SK-N-SH treated with all-trans-retinoic acid at 6 μM for 48 hours (cell line): ENCODE data around the gene ZBTB9.

ENCODE experiments used
- ARNTL ChIP-seq: fragments of 450-650 bp; formaldehyde crosslinking; IDR thresholded peaks from 2 replicates; pipeline ENCODE4 v1.5.0; 2020; ENCODE audit warnings: low read depth, mild to moderate bottlenecking, moderate library complexity, borderline replicate concordance
- BACH2 ChIP-seq: fragments of 250-450 bp; sonication (Bioruptor Pico); IDR thresholded peaks from 2 replicates; pipeline ENCODE4 v1.9.0; 2021; ENCODE audit warnings: mild to moderate bottlenecking, borderline replicate concordance
- CSDC2 ChIP-seq: fragments of 250-450 bp; sonication (Bioruptor Pico); IDR thresholded peaks from 2 replicates; pipeline ENCODE4 v1.5.0; 2020; ENCODE audit warnings: mild to moderate bottlenecking, moderate library complexity
- ESRRG ChIP-seq: fragments of 250-450 bp; sonication (Bioruptor Pico); IDR thresholded peaks from 2 replicates; pipeline ENCODE4 v1.6.1; 2021; ENCODE audit warnings: mild to moderate bottlenecking
- ISL1 ChIP-seq: fragments of 250-450 bp; sonication (Bioruptor Pico); IDR thresholded peaks from 2 replicates; pipeline ENCODE4 v2.1.2; 2022; ENCODE audit warnings: mild to moderate bottlenecking, moderate library complexity
- RARB ChIP-seq: fragments of 250-450 bp; sonication (Bioruptor Pico); IDR thresholded peaks from 2 replicates; pipeline ENCODE4 v1.8.0; 2021; ENCODE audit warnings: mild to moderate bottlenecking, moderate library complexity
- SNAI2 ChIP-seq: fragments of 250-450 bp; sonication (Bioruptor Pico); IDR thresholded peaks from 2 replicates; pipeline ENCODE4 v1.5.0; 2020; ENCODE audit warnings: mild to moderate bottlenecking, moderate library complexity
- TOX ChIP-seq: fragments of 250-450 bp; sonication (Bioruptor Pico); IDR thresholded peaks from 2 replicates; pipeline ENCODE4 v1.8.0; 2021; ENCODE audit warnings: mild to moderate bottlenecking, moderate library complexity, borderline replicate concordance
- ZC3H10 ChIP-seq: fragments of 250-450 bp; sonication (Bioruptor Pico); IDR thresholded peaks from 2 replicates; pipeline ENCODE4 v1.5.1; 2021; ENCODE audit warnings: mild to moderate bottlenecking, moderate library complexity
- ZFP30 ChIP-seq: fragments of 450-650 bp; formaldehyde crosslinking; IDR thresholded peaks from 2 replicates; pipeline ENCODE4 v1.5.0; 2022; ENCODE audit warnings: mild to moderate bottlenecking, moderate library complexity
- ZNF70 ChIP-seq: fragments of 450-650 bp; formaldehyde crosslinking; IDR thresholded peaks from 2 replicates; pipeline ENCODE4 v1.5.0; 2020; ENCODE audit warnings: mild to moderate bottlenecking, moderate library complexity
- TF ChIP-seq, protein P1 (sequence below): fragments of 250-450 bp; sonication (Bioruptor Pico); IDR thresholded peaks from 2 replicates; pipeline ENCODE4 v1.8.0; 2020; ENCODE audit warnings: mild to moderate bottlenecking, moderate library complexity, borderline replicate concordance
- TF ChIP-seq, protein P2 (sequence below): fragments of 250-450 bp; sonication (Bioruptor Pico); IDR thresholded peaks from 2 replicates; pipeline ENCODE4 v1.8.0; 2021; ENCODE audit warnings: low read depth, mild to moderate bottlenecking, moderate library complexity, borderline replicate concordance

DNA sequence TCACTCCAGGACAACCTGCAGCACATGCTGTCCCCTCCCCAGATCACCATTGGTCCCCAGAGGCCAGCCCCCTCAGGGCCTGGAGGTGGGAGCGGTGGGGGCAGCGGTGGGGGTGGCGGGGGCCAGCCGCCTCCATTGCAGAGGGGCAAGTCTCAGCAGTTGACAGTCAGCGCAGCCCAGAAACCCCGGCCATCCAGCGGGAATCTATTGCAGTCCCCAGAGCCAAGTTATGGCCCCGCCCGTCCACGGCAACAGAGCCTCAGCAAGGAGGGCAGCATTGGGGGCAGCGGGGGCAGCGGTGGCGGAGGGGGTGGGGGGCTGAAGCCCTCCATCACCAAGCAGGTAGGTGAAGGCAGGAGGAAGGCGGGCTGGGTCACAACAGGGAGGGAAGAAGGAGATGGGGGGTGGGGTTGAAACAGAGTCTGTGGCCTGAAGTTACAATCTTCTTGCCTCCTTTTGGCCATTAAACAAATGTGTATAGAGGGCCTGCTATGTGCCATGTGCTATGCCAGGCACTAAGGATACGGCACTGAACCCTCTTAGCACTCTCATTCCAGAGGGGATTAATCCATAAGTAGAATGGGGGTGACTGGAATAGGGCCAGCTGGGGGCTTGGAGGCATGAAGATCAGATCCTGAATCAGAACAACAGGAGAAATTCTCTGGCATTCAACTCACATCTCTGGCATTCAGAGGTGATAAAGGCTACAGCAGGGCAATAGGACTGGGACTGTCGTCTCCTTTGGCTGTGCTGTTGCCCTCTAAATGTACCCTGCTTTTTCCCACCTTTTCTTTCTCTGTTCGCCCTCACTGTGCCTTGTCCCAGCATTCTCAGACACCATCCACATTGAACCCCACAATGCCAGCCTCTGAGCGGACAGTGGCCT, 10.5 kb upstream of the ZBTB9 start:
- TF ChIP-seq, protein P1, sequence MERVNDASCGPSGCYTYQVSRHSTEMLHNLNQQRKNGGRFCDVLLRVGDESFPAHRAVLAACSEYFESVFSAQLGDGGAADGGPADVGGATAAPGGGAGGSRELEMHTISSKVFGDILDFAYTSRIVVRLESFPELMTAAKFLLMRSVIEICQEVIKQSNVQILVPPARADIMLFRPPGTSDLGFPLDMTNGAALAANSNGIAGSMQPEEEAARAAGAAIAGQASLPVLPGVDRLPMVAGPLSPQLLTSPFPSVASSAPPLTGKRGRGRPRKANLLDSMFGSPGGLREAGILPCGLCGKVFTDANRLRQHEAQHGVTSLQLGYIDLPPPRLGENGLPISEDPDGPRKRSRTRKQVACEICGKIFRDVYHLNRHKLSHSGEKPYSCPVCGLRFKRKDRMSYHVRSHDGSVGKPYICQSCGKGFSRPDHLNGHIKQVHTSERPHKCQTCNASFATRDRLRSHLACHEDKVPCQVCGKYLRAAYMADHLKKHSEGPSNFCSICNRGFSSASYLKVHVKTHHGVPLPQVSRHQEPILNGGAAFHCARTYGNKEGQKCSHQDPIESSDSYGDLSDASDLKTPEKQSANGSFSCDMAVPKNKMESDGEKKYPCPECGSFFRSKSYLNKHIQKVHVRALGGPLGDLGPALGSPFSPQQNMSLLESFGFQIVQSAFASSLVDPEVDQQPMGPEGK (CRISPR knock-in tag), result no peak
- TF ChIP-seq ESRRG (CRISPR knock-in tag) (no peak), BACH2 (CRISPR knock-in tag) (no peak), ZFP30 (CRISPR knock-in tag) (no peak), TOX (CRISPR knock-in tag) (no peak), ZC3H10 (CRISPR knock-in tag) (no peak), ISL1 (CRISPR knock-in tag) (no peak), ARNTL (CRISPR knock-in tag) (no peak), RARB (CRISPR knock-in tag) (no peak), ZNF70 (CRISPR knock-in tag) (no peak), SNAI2 (CRISPR knock-in tag) (no peak), CSDC2 (CRISPR knock-in tag) (no peak)
- TF ChIP-seq, protein P2, sequence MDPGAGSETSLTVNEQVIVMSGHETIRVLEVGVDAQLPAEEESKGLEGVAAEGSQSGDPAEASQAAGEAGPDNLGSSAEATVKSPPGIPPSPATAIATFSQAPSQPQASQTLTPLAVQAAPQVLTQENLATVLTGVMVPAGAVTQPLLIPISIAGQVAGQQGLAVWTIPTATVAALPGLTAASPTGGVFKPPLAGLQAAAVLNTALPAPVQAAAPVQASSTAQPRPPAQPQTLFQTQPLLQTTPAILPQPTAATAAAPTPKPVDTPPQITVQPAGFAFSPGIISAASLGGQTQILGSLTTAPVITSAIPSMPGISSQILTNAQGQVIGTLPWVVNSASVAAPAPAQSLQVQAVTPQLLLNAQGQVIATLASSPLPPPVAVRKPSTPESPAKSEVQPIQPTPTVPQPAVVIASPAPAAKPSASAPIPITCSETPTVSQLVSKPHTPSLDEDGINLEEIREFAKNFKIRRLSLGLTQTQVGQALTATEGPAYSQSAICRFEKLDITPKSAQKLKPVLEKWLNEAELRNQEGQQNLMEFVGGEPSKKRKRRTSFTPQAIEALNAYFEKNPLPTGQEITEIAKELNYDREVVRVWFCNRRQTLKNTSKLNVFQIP, result no peak
